GM19452 (cell line): ENCODE data around the gene ASPA.
"Not testable (repeated sequence)": the region's sequence is repeated elsewhere in the genome, so short reads cannot be mapped to it uniquely, and the experiment has no call there.

Experiments
- ATAC-seq: cut with Tn5 transposase; IDR thresholded peaks from one replicate; pipeline ENCODE4 v1.9.1; 2021; ENCODE audit not compliant: unreplicated experiment

ASPA gene

GRCh38 chr17:3475812-3476610 lies at the start of gene ASPA:
Gene ASPA, plus strand, starts transcription at chr17:3475997. Its CDS starts 163 bp downstream, at chr17:3476160.
- ATAC-seq = no peak

- not testable (repeated sequence) for ATAC-seq
Observed at GRCh38 chr17:3433215-3433614, 42.6 kb upstream of the ASPA start.

- ATAC-seq = no peak
Observed at GRCh38 chr17:3433741-3434140, 42.1 kb upstream of the ASPA start, which contains the start of gene OR1E2. Gene OR1E2, minus strand, starts transcription at chr17:3433841. Its CDS starts 0 bp downstream, at chr17:3433841.

- ATAC-seq = no peak
Observed at GRCh38 chr17:3438368-3438767, 37.4 kb upstream of the ASPA start.

GRCh38 chr17:3440451-3440850 lies 35.3 kb upstream of the ASPA start:
- ATAC-seq = no peak

- no peak for ATAC-seq
Observed at GRCh38 chr17:3447625-3448024, 28.2 kb upstream of the ASPA start.

- ATAC-seq = no peak
Observed at GRCh38 chr17:3448059-3448665, 27.6 kb upstream of the ASPA start.

GRCh38 chr17:3466355-3466754 lies 9.4 kb upstream of the ASPA start:
- not testable (repeated sequence) for ATAC-seq

- no peak for ATAC-seq
Observed at GRCh38 chr17:3469529-3469928, 6.3 kb upstream of the ASPA start.

GRCh38 chr17:3471599-3471998 lies 4.2 kb upstream of the ASPA start, which contains the start of gene SPATA22:
Gene SPATA22, minus strand, starts transcription at chr17:3471819. Its CDS starts 2,494 bp downstream, at chr17:3469325.
- ATAC-seq = no peak

- ATAC-seq = no peak
Observed at GRCh38 chr17:3472137-3472536, 3.7 kb upstream of the ASPA start.

GRCh38 chr17:3474212-3474611 lies 1.6 kb upstream of the ASPA start:
- no peak for ATAC-seq

- no peak for ATAC-seq
Observed at GRCh38 chr17:3475251-3475685, 529 bp upstream of the ASPA start.

GRCh38 chr17:3479988-3480387 lies 4.2 kb downstream of the ASPA start:
- ATAC-seq = no peak

- ATAC-seq = no peak
Observed at GRCh38 chr17:3482852-3483251, 7.1 kb downstream of the ASPA start.

- ATAC-seq = no peak
Observed at GRCh38 chr17:3485481-3486068, 9.8 kb downstream of the ASPA start.

GRCh38 chr17:3497101-3497500 lies 21.3 kb downstream of the ASPA start:
- no peak for ATAC-seq

- ATAC-seq = no peak
Observed at GRCh38 chr17:3501344-3501743, 25.5 kb downstream of the ASPA start.

- ATAC-seq = no peak
Observed at GRCh38 chr17:3502466-3502865, 26.7 kb downstream of the ASPA start.

- ATAC-seq = no peak
Observed at GRCh38 chr17:3503285-3503684, 27.5 kb downstream of the ASPA start.

GRCh38 chr17:3505008-3505407 lies 29.2 kb downstream of the ASPA start:
- no peak for ATAC-seq

GRCh38 chr17:3506054-3506453 lies 30.3 kb downstream of the ASPA start:
- no peak for ATAC-seq
